DMS 273 (cell line): ENCODE data around the gene HOXA9.

Experiments
- DNase-seq: peaks from one replicate; lab custom pipeline; 2025; ENCODE audit not compliant: unreplicated experiment; lab: John Stamatoyannopoulos, UW

Gene HOXA9

DNA sequence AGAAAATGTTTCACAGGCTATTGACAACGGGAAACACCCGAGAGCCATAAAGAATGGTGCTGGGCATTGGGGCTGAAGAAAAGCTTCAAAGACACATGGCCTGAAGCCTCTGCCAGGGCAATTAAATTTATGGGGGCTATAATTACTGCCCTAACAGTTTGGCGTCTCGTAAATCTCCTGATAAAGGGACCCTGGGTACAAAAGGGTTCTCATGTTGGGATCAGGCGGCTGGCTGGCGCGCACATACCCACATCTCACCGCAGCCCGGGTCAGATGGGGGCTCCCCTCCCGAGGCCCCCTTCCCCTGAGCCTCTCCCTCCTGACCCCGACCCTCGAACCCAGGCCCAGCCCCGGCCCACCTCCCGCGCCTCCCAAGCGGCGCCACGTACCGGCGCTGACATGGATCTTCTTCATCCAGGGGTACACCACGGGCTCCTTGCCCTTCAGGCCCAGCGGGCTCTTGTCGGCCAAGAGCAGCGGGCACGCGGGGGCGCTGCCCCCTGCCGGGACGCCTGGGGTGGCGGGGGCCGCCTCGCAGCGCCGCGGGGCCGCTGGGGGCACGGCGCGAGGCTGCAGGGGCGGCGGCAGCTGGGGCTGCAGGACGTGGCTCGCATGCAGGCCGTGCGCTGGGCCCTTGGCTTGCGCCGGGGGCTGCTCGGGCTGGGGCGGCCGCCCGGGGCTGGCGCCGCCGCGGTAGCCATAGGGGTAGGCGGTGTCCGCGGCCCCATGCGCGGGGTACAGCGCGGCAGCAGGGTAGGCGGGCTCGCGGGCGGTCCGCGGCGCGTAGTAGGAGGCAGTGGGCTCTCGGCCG, 35.4 kb downstream of the HOXA9 start:
- DNase-seq: peak; percentile 84

DNA sequence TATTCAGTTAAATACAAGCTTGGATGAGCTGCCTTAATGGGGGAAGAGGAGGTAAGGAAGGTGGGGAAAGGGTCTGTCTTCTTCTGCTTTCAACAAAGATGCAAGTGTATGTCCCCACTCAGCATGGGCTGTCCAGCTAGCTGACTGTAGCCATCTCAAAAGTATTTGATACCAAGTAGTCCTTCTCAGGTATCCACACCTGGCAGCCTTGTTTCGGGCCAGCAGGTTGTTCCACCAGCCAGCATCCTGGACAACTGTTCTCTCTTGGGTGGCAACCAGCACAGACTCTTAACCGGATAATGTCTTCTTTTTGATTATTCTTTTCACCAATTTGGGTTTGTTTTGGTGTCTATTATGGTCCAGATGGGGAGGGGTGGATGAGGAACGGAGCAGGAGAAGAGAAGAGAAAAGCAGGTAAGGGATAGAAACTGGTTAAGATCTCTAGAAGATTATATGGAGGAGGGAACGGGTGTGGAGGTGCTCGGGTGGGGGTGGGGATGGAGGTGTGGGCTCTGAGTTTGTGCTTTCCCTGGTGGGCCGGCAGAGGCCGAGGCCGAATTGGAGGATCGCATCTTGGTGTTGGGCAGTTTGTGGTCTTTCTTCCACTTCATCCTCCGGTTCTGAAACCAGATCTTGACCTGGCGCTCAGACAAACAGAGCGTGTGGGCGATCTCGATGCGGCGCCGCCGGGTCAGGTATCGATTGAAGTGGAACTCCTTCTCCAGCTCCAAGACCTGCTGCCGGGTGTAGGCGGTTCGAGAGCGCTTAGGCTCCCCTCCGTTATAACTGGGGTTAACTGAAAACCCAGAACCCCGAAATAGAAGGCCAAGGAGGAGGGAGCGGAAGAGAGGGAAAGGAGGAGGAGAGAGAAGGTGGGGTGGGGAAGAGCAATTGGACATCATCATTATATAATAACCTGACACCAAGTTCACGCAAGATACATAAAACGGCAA, 36.3 kb downstream of the HOXA9 start:
- no peak for DNase-seq

- peak; percentile 62 for DNase-seq
Measured at GRCh38 chr7:27128034-27128433, 37.3 kb downstream of the HOXA9 start.

DNA sequence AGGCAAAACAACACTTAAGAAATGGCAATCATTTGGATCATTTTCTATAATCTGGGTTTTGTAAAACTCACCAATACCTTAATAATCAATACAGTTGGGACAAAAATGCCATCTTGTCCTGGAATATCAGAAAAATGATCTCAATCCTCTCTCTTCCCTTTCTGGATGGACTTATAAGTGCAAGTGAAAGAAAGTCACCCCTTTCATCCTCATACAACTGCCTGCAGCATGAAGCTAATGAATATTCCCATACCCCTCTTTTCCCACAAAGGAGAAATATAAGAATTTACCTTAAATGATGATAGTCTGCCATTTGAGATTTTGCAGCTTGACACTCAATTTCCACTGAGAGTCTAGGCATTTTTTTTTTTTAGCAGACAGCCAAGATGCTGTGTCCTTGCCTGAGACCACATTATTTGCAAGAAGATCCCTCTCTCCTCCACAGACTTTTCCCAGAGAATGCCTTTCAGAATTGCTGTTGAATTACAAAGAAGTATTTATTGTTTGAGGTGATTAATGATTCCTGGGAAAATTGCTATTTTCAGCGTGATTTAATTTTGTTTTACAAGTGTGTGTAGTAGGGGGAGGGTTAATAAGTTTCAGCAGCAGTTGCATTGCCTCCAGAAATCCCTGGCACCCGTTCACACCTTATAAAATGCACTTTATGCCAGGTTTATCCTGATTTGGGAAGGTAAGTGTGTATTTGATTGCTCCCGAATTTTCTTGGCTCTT, 38.6 kb downstream of the HOXA9 start:
- no peak for DNase-seq

GRCh38 chr7:27125986-27126394, 39.3 kb downstream of the HOXA9 start:
- no peak for DNase-seq

- DNase-seq: no peak
Measured at GRCh38 chr7:27124902-27125689, 40.2 kb downstream of the HOXA9 start.

GRCh38 chr7:27124096-27124901, 41.0 kb downstream of the HOXA9 start:
- no peak for DNase-seq

DNA sequence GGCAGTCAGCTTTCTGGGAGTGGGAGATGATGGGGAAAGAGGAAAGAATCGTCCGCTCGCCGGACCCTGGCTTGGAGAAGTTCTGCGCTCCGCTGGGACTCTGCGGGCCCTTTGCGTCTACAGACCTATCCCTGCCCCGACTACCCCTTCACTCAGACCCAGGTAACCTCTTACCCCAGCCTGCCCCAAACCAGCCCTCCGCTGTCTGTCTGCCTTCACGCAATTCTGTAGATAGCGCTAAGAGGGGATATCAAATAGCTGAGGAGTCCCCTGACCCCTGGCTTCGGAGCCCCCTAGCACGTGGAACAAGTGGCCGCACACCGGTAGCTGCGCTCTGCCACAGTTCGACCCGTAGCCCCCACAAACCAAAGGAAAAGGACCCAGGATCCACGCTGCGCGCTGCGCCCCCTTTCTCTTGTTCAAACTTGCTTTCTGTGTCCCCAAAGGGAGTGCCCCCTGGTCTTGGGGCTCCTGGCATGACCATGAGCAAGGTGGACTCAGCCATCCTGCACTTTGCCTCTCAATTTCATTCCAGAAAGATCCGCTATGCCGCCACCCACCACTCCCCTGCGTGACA, 41.8 kb downstream of the HOXA9 start:
- no peak for DNase-seq

DNA sequence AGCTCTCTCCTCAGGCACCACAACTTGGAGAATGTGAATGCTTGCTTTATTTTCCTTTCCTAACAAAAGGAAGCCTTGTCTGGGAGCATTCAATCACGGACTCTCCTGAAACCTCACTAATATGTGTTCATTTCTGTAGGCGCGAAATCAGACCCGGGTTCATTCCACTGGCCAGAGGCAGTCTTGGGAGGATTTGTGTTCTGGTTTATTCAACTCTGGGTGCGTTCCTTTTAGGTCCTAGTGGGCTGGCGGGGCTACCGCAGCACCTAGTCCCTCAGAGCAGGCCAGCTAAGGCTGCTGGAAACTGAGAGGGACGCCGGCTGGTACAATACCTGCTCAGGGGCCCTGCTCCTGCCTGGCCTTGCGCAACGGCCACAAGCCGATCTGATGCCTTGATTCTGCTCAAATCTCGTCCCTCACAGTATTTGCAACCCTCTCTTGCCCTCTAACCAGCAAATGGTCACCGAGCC, 42.3 kb downstream of the HOXA9 start:
- no peak for DNase-seq

GRCh38 chr7:27122077-27122910, 43.0 kb downstream of the HOXA9 start:
- DNase-seq: no peak

DNA sequence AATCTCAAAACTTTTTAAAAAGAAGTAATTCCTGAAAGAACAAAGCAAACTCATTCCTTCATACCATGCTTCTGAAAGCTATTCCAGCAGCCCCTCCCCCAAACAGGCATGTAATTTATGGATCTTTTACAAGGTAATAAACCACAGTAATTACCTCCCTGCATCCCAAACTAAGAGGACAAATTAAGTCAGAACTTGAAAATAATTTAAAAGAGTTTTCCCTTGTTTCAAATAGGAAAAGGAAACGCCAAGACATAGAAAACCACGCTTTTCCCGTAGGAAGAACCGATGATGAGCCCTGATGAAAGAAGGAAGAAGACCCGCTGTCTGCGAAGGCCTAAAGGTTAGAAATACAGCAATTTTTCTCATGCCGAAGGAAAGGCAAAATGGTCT, 43.7 kb downstream of the HOXA9 start:
- DNase-seq: no peak

GRCh38 chr7:27119412-27119911, 45.9 kb downstream of the HOXA9 start:
- no peak for DNase-seq

- DNase-seq: no peak
Measured at GRCh38 chr7:27118580-27118979, 46.8 kb downstream of the HOXA9 start.

DNA sequence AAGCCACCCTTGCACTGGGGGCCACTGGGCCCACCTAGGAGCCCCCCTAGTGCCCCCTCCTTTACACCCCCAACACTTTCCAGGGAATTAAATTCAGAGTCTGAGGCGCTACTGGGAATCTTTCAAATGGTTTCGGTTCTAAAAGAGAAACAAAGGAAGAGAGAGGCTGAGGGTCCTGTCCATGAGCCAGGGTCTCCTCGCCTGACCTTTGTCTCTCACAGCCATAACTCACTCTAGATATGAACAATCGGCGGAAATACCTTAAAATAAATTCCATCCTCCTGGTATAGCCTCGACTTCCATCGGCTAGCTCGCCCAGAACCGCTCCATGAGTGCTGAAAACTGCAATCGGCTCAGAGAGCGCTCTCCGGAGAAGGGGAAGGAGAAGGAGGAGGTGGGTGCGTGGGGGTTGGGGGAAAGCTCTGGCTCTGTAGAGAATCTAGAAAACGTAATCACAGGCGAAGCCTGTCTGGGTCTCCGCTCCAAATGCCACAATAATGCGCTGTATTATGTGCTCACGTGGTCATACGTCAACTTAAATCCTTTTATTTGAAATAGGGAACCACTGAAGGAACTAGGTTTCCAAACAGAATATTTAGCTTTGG, 47.3 kb downstream of the HOXA9 start:
- no peak for DNase-seq

DNA sequence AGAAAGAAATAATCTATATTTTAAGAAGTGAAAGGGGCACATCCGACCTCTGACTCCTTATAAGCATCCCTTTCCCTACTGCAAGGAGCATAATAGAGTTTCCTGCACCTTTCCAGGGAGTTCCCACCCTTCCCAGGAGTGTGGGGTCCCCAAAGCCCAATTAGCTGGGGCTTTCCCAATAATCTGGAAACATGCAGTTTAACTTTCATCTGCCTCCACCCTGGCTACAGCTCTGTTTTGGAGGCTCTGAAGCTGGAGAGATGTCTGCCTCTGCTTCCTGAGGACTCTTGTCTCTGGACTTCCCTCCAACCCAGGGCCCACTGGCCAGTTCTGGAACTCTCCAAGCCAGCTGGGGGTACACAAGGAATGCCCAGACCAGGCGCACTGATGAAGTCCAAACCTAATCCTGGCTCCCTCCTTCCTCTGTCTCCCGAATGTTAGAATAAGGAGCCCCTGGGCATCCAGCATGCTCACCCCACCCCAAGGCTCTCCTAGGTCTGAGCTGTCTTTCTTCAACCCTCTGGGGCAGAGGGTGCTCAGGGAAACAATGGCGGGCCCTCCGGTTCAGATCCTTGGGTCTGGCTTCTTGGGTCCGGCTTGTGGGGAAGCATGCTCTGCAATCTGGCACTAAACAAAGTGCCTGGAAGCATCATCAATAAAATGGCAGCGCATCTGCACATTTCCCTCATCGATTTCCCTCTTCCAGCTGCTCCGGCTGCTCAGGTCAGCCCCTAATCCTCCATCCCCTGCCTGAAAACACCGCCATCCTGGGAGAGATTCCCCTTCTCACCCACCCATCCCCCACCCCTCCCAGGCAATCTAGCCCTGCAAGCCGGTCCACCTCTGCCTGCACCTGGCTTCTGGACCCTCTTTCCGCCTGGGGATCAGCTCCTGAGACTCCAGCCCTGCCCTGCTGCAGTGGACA, 48.1 kb downstream of the HOXA9 start:
- no peak for DNase-seq

DNA sequence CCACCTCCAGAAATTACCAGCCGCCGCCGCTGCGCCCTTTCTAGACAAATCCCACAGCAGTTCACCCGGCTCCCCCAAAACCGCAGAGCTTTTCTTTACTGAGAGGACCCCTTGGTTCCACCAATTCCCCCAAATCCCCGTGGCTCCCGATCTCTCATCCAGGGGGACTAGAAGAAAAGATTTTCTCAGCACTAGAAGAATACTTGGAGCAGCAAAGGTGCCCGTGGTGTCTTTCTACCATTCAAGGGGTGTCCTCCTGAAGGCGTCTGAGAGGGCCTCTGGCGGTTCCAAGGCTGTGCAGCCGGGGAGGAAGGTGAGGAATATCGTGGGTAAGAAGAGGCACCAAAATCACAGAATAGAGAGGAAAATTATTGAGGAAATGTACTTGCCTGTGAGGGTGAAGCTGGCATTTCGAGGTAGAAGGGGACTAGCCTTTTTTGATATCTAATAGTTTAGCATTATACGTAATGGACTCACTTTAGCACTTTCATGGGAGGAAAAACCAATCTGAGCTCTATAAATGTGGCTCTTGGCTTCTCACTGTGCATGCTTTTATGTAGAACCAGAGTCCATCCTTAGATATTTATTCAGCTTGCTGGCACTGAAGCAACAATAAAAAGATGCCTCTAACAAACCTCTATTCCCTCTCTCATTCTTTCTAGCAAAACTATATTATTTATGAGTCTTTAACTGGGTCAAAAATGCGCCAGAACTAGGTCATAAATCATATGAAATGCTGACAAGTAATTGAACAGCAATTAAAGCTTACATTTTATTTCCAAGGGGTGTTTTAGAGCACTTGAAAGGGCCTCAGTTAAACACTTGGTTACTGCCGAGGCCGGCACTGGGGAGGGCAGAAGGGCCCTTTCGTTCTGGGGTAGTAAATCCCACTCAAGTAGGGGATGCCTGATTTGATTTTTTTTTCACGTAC, 49.0 kb downstream of the HOXA9 start:
- DNase-seq: no peak
